IPS-18c (cell line): ENCODE measurements around the gene GJB6.

Experiments used
- H3K4me3 ChIP-seq: 2 replicates; pipeline ENCODE4 v1.7.0; 2013; ENCODE audit warnings: low read depth, mild to moderate bottlenecking, low read length, moderate library complexity; ENCODE audit not compliant: insufficient read depth
- H3K9me3 ChIP-seq: one replicate; pipeline ENCODE4 v1.6.1; 2013; ENCODE audit warnings: mild to moderate bottlenecking, low read length, moderate library complexity; ENCODE audit not compliant: control insufficient read depth, insufficient read depth

Gene GJB6

GRCh38 chr13:20192836-20193161 is 39.3 kb downstream of the GJB6 start, which contains the start of gene GJB2:
Gene GJB2 (minus strand): TSS chr13:20192938. CDS start chr13:20189581, 3,357 bp downstream.
- Histone ChIP-seq H3K4me3 (peak within 1 kb of the TSS; percentile 31), H3K9me3 (no peaks in the 10 kb centered on the region)

DNA sequence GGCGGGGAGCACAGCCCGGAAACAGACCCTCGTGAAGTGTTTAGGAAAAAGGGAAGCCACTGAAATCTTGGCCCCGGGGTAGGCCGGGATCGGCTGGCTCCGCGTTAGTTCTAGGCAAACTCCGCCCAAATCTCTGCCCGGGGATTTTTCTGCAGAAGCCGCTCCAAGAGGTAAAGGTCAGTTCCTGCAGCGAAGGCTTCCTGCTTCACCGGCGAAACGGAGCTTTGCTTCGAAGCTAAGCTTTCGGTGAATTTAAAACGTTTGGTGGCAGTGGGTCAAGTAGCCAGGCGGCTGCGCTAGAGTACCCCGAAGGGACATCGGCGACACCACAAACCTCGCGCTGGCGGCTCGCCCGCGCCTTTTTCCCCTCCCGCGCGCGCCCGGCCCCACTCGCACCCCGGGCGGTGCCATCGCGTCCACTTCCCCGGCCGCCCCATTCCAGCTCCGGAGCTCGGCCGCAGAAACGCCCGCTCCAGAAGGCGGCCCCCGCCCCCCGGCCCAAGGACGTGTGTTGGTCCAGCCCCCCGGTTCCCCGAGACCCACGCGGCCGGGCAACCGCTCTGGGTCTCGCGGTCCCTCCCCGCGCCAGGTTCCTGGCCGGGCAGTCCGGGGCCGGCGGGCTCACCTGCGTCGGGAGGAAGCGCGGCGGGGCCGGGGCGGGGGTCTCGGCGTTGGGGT is 39.8 kb downstream of the GJB6 start:
- H3K4me3 ChIP-seq: peak overlapping the region; percentile 31
- no peaks in the 10 kb centered on the region for H3K9me3 ChIP-seq

DNA sequence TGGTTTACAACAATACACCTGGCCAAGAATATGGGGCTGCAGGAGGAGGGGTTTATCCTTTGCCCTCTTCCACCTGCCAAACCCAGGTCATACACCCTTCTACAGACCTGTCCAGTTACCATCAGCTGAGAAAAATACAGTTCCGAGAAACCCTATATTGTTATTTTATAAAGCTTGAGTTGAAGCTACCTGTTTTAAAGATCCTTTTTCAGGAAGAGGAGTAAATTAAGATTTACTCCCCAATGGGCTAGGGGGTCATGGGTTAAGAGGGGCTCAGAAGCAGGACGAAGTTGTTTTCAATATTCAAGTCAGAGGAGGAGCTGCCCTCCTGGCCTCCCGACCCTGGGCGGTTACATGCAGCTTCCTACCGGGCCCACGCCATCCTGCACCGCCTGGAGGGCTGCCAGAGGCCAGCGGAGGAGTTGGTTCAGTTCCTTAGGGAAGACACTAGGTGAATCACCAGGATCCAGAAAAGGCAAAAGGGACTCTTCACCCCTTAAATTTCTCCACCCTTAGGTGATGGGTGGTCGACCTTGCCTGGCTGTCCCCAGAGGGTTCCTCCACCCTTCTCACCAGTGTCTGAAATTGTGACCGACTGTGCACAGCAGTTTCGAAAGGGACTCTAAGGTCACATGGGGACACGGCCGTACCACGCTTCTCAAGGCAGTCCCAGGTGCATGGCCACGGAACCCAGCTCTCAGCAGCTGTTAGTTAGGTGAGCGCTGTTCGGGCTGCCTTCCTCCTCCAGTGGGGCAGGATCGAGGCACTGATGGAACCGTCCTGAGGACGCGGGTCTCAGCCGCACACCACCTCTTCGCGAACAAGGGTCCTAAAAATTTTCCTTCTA is 40.6 kb downstream of the GJB6 start:
- no peaks in the 10 kb centered on the region for H3K9me3 ChIP-seq
- peak overlapping the region; percentile 31 for H3K4me3 ChIP-seq

GRCh38 chr13:20190481-20191310 is 41.4 kb downstream of the GJB6 start:
- H3K4me3 ChIP-seq: no peak overlapping the region
- no peaks in the 10 kb centered on the region for H3K9me3 ChIP-seq

- H3K4me3 ChIP-seq: no peak overlapping the region
Observed at GRCh38 chr13:20190076-20190475, 42.0 kb downstream of the GJB6 start.

DNA sequence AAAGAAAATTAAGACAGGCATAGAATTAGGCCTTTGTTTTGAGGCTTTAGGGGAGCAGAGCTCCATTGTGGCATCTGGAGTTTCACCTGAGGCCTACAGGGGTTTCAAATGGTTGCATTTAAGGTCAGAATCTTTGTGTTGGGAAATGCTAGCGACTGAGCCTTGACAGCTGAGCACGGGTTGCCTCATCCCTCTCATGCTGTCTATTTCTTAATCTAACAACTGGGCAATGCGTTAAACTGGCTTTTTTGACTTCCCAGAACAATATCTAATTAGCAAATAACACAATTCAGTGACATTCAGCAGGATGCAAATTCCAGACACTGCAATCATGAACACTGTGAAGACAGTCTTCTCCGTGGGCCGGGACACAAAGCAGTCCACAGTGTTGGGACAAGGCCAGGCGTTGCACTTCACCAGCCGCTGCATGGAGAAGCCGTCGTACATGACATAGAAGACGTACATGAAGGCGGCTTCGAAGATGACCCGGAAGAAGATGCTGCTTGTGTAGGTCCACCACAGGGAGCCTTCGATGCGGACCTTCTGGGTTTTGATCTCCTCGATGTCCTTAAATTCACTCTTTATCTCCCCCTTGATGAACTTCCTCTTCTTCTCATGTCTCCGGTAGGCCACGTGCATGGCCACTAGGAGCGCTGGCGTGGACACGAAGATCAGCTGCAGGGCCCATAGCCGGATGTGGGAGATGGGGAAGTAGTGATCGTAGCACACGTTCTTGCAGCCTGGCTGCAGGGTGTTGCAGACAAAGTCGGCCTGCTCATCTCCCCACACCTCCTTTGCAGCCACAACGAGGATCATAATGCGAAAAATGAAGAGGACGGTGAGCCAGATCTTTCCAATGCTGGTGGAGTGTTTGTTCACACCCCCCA is 43.2 kb downstream of the GJB6 start:
- no peak overlapping the region for H3K4me3 ChIP-seq
- H3K9me3 ChIP-seq: no peaks in the 10 kb centered on the region

More at GRCh38 chr13:20190076-20190475, 42.0 kb downstream of the GJB6 start:
- H3K9me3 ChIP-seq: no peaks in the 10 kb centered on the region

DNA sequence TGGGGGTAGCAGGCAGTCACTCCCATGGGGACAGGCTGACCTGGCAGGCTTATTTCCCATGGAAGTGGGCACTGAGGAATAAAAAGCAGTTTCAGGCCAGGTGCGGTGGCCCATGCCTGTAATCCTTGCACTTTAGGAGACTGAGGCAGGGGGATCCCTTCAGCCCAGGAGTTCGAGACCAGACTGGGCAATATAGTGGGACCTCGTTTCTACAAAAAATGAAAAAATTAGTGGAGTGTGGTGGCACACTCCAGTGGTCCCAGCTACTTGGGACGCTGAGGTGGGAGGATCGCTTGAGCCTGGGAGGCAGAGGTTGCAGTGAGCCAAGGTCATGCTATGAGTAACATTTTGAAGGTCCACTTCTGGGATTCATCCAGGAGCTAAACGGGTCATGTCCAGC is 45.3 kb downstream of the GJB6 start:
- no peak overlapping the region for H3K4me3 ChIP-seq
- H3K9me3 ChIP-seq: no peaks in the 10 kb centered on the region

DNA sequence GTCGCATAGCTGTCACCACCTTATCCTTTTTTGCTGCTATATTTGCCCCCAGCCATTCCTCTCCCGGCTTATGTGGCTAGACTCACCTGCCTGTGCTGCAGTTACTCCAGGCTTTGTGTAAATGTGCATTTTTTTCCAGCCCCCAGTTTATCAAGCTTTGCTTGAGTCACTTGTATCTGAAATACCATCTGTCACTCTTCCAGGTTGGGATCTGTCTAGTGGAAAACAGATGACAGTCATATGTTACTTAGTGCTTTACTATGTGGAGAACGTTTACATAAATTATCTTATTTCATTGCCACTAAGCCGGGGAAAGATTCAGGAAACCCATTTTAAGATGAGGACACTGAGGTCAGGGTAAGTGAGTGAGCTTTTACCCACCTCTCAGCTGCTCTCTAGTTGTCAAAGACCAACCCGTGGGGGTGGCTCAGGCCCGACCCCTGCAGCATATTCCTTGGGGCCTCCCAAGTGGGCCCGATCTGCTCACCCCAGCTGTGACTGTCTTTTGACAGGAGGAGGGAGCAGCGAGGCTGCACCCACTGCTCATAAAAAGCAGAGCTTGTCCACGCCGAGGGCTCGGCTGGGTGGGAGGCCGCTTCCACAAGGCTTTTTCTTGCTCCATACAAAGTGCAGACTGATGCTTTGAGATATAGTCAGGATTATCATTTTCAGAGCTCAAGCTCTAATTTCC is 46.6 kb downstream of the GJB6 start:
- Histone ChIP-seq H3K9me3 (no peaks in the 10 kb centered on the region), H3K4me3 (no peak overlapping the region)

- Histone ChIP-seq H3K4me3 (no peak overlapping the region), H3K9me3 (no peaks in the 10 kb centered on the region)
Observed at GRCh38 chr13:20182231-20182846, 49.8 kb downstream of the GJB6 start.

- Histone ChIP-seq H3K9me3 (no peaks in the 10 kb centered on the region), H3K4me3 (no peak overlapping the region)
Observed at GRCh38 chr13:20181188-20181587, 50.9 kb downstream of the GJB6 start.

DNA sequence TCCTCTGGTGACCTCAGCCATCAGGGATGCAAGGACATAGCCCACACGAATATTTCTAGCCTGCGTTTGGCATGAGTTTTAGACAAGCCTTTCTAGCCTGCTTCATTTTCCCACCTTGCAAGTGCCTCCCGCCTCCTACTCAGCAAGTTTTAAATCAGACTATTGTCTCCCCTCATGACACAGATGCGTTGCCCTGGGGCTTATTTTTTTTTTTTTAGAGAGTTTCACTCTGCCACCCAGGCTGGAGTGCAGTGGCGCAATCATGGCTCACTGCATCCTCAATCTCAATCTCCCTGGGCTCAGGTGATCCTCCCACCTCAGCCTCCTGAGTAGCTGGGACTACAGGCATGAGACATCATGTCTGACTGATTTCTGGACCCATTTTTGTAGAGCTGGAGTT is 54.0 kb downstream of the GJB6 start:
- no peaks in the 10 kb centered on the region for H3K9me3 ChIP-seq
- no peak overlapping the region for H3K4me3 ChIP-seq

- Histone ChIP-seq H3K4me3 (no peak overlapping the region), H3K9me3 (no peaks in the 10 kb centered on the region)
Observed at GRCh38 chr13:20177049-20177831, 54.9 kb downstream of the GJB6 start.

GRCh38 chr13:20175907-20176652 is 56.0 kb downstream of the GJB6 start:
- Histone ChIP-seq H3K4me3 (no peak overlapping the region), H3K9me3 (no peaks in the 10 kb centered on the region)

DNA sequence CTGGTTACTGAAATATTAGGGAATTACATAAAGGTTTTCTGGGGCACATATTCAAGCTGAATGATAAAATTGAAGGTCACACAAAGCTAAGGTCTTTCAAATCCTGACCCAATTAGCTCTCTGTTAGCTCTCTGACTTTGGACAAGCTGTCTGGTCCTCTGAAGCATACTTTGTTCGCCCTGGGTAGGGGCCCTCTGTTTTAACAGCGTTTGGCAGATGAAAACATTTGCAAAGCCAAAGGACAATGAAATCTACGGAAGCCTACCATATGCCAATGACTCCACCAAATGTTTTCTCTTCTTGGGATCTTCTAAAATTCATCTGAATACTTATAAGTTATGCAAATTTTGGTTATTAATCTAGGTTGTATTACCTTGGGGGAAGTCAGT is 56.7 kb downstream of the GJB6 start:
- no peak overlapping the region for H3K4me3 ChIP-seq
- H3K9me3 ChIP-seq: no peaks in the 10 kb centered on the region
